ENCODE results near the gene KCNIP4.

The KCNIP4 gene

GRCh38 chr4:21964762-21965319 lies 16.3 kb upstream of the KCNIP4 start:
- Histone ChIP-seq H3K27me3 (ENCODE audit: control insufficient read depth, insufficient read depth, low read length) (no peaks in the 10 kb centered on the region), H3K9ac (ENCODE audit: low read length) (no peak overlapping the region), H3K36me3 (ENCODE audit: control insufficient read depth, insufficient read depth, low read length) (no peaks in the 10 kb centered on the region), H3K4me3 (ENCODE audit: low read depth, low read length) (no peak overlapping the region), H3K4me1 (ENCODE audit: control insufficient read depth, insufficient read depth, low read length) (no peaks in the 10 kb centered on the region), H3K9me3 (ENCODE audit: control insufficient read depth, insufficient read depth, low read depth, low read length) (no peaks in the 10 kb centered on the region), H3K27ac (ENCODE audit: low read depth, low read length) (no peak overlapping the region)

- Histone ChIP-seq H3K9ac (ENCODE audit: low read length) (no peak overlapping the region), H3K4me1 (ENCODE audit: control insufficient read depth, insufficient read depth, low read length) (no peaks in the 10 kb centered on the region), H3K36me3 (ENCODE audit: control insufficient read depth, insufficient read depth, low read length) (no peaks in the 10 kb centered on the region), H3K27ac (ENCODE audit: low read depth, low read length) (no peak overlapping the region), H3K9me3 (ENCODE audit: control insufficient read depth, insufficient read depth, low read depth, low read length) (no peaks in the 10 kb centered on the region), H3K4me3 (ENCODE audit: low read depth, low read length) (no peak overlapping the region), H3K27me3 (ENCODE audit: control insufficient read depth, insufficient read depth, low read length) (no peaks in the 10 kb centered on the region)
These were observed 14.1 kb upstream of the KCNIP4 start for GRCh38 chr4:21962691-21963090.

- Histone ChIP-seq H3K4me3 (ENCODE audit: low read depth, low read length) (no peak overlapping the region), H3K27ac (ENCODE audit: low read depth, low read length) (no peak overlapping the region), H3K27me3 (ENCODE audit: control insufficient read depth, insufficient read depth, low read length) (no peaks in the 10 kb centered on the region; the same call in 1 of the 2 replicates), H3K4me1 (ENCODE audit: control insufficient read depth, insufficient read depth, low read length) (no peaks in the 10 kb centered on the region), H3K36me3 (ENCODE audit: control insufficient read depth, insufficient read depth, low read length) (no peaks in the 10 kb centered on the region), H3K9ac (ENCODE audit: low read length) (no peak overlapping the region), H3K9me3 (ENCODE audit: control insufficient read depth, insufficient read depth, low read depth, low read length) (no peaks in the 10 kb centered on the region)
These were observed 12.2 kb upstream of the KCNIP4 start for GRCh38 chr4:21960793-21961192.

GRCh38 chr4:21954916-21955315 lies 6.3 kb upstream of the KCNIP4 start:
- Histone ChIP-seq H3K9ac (ENCODE audit: low read length) (no peak overlapping the region), H3K27me3 (ENCODE audit: control insufficient read depth, insufficient read depth, low read length) (peaks cover 15% of the 10 kb centered on the region), H3K36me3 (ENCODE audit: control insufficient read depth, insufficient read depth, low read length) (no peaks in the 10 kb centered on the region), H3K4me1 (ENCODE audit: control insufficient read depth, insufficient read depth, low read length) (no peaks in the 10 kb centered on the region), H3K9me3 (ENCODE audit: control insufficient read depth, insufficient read depth, low read depth, low read length) (no peaks in the 10 kb centered on the region), H3K27ac (ENCODE audit: low read depth, low read length) (no peak overlapping the region), H3K4me3 (ENCODE audit: low read depth, low read length) (no peak overlapping the region)

GRCh38 chr4:21953653-21954052 lies 5.1 kb upstream of the KCNIP4 start:
- Histone ChIP-seq H3K9me3 (ENCODE audit: control insufficient read depth, insufficient read depth, low read depth, low read length) (no peaks in the 10 kb centered on the region), H3K4me1 (ENCODE audit: control insufficient read depth, insufficient read depth, low read length) (no peaks in the 10 kb centered on the region; the same call in 1 of the 2 replicates), H3K36me3 (ENCODE audit: control insufficient read depth, insufficient read depth, low read length) (no peaks in the 10 kb centered on the region), H3K27ac (ENCODE audit: low read depth, low read length) (no peak overlapping the region), H3K9ac (ENCODE audit: low read length) (no peak overlapping the region), H3K4me3 (ENCODE audit: low read depth, low read length) (no peak overlapping the region), H3K27me3 (ENCODE audit: control insufficient read depth, insufficient read depth, low read length) (peaks cover 26% of the 10 kb centered on the region)

- Histone ChIP-seq H3K27ac (ENCODE audit: low read depth, low read length) (no peak overlapping the region), H3K9ac (ENCODE audit: low read length) (no peak overlapping the region)
These were observed 4.0 kb upstream of the KCNIP4 start for GRCh38 chr4:21952549-21952948.

GRCh38 chr4:21949073-21949457 lies 493 bp upstream of the KCNIP4 start:
- Histone ChIP-seq H3K9ac (ENCODE audit: low read length) (no peak overlapping the region), H3K36me3 (ENCODE audit: control insufficient read depth, insufficient read depth, low read length) (no peaks in the 10 kb centered on the region), H3K9me3 (ENCODE audit: control insufficient read depth, insufficient read depth, low read depth, low read length) (no peaks in the 10 kb centered on the region), H3K27me3 (ENCODE audit: control insufficient read depth, insufficient read depth, low read length) (peaks cover 59% of the 10 kb centered on the region), H3K27ac (ENCODE audit: low read depth, low read length) (no peak overlapping the region), H3K4me1 (ENCODE audit: control insufficient read depth, insufficient read depth, low read length) (peaks cover 2% of the 10 kb centered on the region; the same call in 1 of the 2 replicates), H3K4me3 (ENCODE audit: low read depth, low read length) (peak overlapping the region; percentile 72)

More at GRCh38 chr4:21952549-21952948, 4.0 kb upstream of the KCNIP4 start:
- Histone ChIP-seq H3K9me3 (ENCODE audit: control insufficient read depth, insufficient read depth, low read depth, low read length) (no peaks in the 10 kb centered on the region), H3K4me1 (ENCODE audit: control insufficient read depth, insufficient read depth, low read length) (peaks cover 2% of the 10 kb centered on the region; the same call in 1 of the 2 replicates), H3K36me3 (ENCODE audit: control insufficient read depth, insufficient read depth, low read length) (no peaks in the 10 kb centered on the region), H3K27me3 (ENCODE audit: control insufficient read depth, insufficient read depth, low read length) (peaks cover 36% of the 10 kb centered on the region), H3K4me3 (ENCODE audit: low read depth, low read length) (no peak overlapping the region)

- H3K9me3 ChIP-seq (ENCODE audit: control insufficient read depth, insufficient read depth, low read depth, low read length) = no peaks in the 10 kb centered on the region
- peak overlapping the region; percentile 53 for H3K9ac ChIP-seq (ENCODE audit: low read length)
- no peak overlapping the region for H3K27ac ChIP-seq (ENCODE audit: low read depth, low read length)
- H3K27me3 ChIP-seq (ENCODE audit: control insufficient read depth, insufficient read depth, low read length) = peaks cover 59% of the 10 kb centered on the region
- H3K4me3 ChIP-seq (ENCODE audit: low read depth, low read length) = peak overlapping the region; percentile 96
- peaks cover 2% of the 10 kb centered on the region; the same call in 1 of the 2 replicates for H3K4me1 ChIP-seq (ENCODE audit: control insufficient read depth, insufficient read depth, low read length)
- H3K36me3 ChIP-seq (ENCODE audit: control insufficient read depth, insufficient read depth, low read length) = no peaks in the 10 kb centered on the region
These were observed 703 bp downstream of the KCNIP4 start for GRCh38 chr4:21947791-21948346.

GRCh38 chr4:21946858-21947257 lies 1.7 kb downstream of the KCNIP4 start:
- Histone ChIP-seq H3K4me3 (ENCODE audit: low read depth, low read length) (no peak overlapping the region), H3K4me1 (ENCODE audit: control insufficient read depth, insufficient read depth, low read length) (peaks cover 2% of the 10 kb centered on the region; the same call in 1 of the 2 replicates), H3K9me3 (ENCODE audit: control insufficient read depth, insufficient read depth, low read depth, low read length) (no peaks in the 10 kb centered on the region), H3K27me3 (ENCODE audit: control insufficient read depth, insufficient read depth, low read length) (peaks cover 59% of the 10 kb centered on the region), H3K27ac (ENCODE audit: low read depth, low read length) (no peak overlapping the region), H3K9ac (ENCODE audit: low read length) (no peak overlapping the region), H3K36me3 (ENCODE audit: control insufficient read depth, insufficient read depth, low read length) (no peaks in the 10 kb centered on the region)

- H3K36me3 ChIP-seq (ENCODE audit: control insufficient read depth, insufficient read depth, low read length) = no peaks in the 10 kb centered on the region
- H3K27ac ChIP-seq (ENCODE audit: low read depth, low read length) = no peak overlapping the region; the same call in 1 of the 2 replicates
- H3K4me1 ChIP-seq (ENCODE audit: control insufficient read depth, insufficient read depth, low read length) = peaks cover 6% of the 10 kb centered on the region; the same call in 1 of the 2 replicates
- H3K9me3 ChIP-seq (ENCODE audit: control insufficient read depth, insufficient read depth, low read depth, low read length) = no peaks in the 10 kb centered on the region
- no peaks in the 10 kb centered on the region for H3K27me3 ChIP-seq (ENCODE audit: control insufficient read depth, insufficient read depth, low read length)
- H3K9ac ChIP-seq (ENCODE audit: low read length) = no peak overlapping the region
- no peak overlapping the region for H3K4me3 ChIP-seq (ENCODE audit: low read depth, low read length)
These were observed 26.9 kb downstream of the KCNIP4 start for GRCh38 chr4:21921526-21922180.

GRCh38 chr4:21915761-21916160 lies 32.8 kb downstream of the KCNIP4 start:
- Histone ChIP-seq H3K36me3 (ENCODE audit: control insufficient read depth, insufficient read depth, low read length) (no peaks in the 10 kb centered on the region), H3K27ac (ENCODE audit: low read depth, low read length) (no peak overlapping the region), H3K9ac (ENCODE audit: low read length) (no peak overlapping the region), H3K4me3 (ENCODE audit: low read depth, low read length) (no peak overlapping the region), H3K9me3 (ENCODE audit: control insufficient read depth, insufficient read depth, low read depth, low read length) (no peaks in the 10 kb centered on the region), H3K4me1 (ENCODE audit: control insufficient read depth, insufficient read depth, low read length) (no peaks in the 10 kb centered on the region), H3K27me3 (ENCODE audit: control insufficient read depth, insufficient read depth, low read length) (no peaks in the 10 kb centered on the region)
